HEK293 (cell line): ENCODE data around the gene INTS6L.

Source experiments
- CTCF ChIA-PET: fragments of 350-600 bp; formaldehyde crosslinking; extraction: SDS; loops from one replicate; lab custom pipeline; 2021; ENCODE audit warnings: antibody characterized with exemption; lab: Yijun Ruan, JAX
- POLR2A ChIA-PET: fragments of 300-600 bp; formaldehyde crosslinking; extraction: SDS; loops from one replicate; lab custom pipeline; 2020; ENCODE audit warnings: antibody characterized with exemption, inconsistent platforms; lab: Yijun Ruan, JAX
- H3K27ac ChIP-seq: fragments of 200-500 bp; sonication (Bioruptor generic); 2 replicates; pipeline ENCODE4 v1.5.1; 2014; ENCODE audit warnings: low read depth, low read length, control low read depth, inconsistent platforms; ENCODE audit errors: extremely low read depth
- H3K36me3 ChIP-seq, 2 experiments: fragments of 200-500 bp in 1 of 2; sonication (Bioruptor generic) in 1 of 2; 1 replicate in 1 of 2; 2 replicates in 1 of 2; pipeline ENCODE4 v1.5.1; 2014 to 2017; ENCODE audit warnings: inconsistent platforms in 2 of 2, low read length in 2 of 2; ENCODE audit not compliant: control insufficient read depth in 2 of 2, insufficient read depth in 1 of 2
- H3K4me1 ChIP-seq: fragments of 200-500 bp; sonication (Bioruptor generic); 2 replicates; pipeline ENCODE4 v1.5.1; 2014; ENCODE audit warnings: mild to moderate bottlenecking, low read length, inconsistent platforms; ENCODE audit not compliant: control insufficient read depth, insufficient read depth
- H3K4me3 ChIP-seq: 2 replicates; pipeline ENCODE4 v1.5.1; 2011; ENCODE audit warnings: low read depth, mild to moderate bottlenecking, control low read depth, low read length, moderate library complexity
- H3K9me3 ChIP-seq: fragments of 200-500 bp; sonication (Bioruptor generic); 2 replicates; pipeline ENCODE4 v1.5.1; 2014; ENCODE audit warnings: low read depth, low read length, inconsistent platforms; ENCODE audit not compliant: control insufficient read depth, insufficient read depth
- FEZF1 ChIP-seq: fragments of 450-650 bp; formaldehyde crosslinking; IDR thresholded peaks from 2 replicates; pipeline ENCODE4 v1.5.1; 2016; ENCODE audit warnings: missing biosample characterization, missing genetic modification characterization
- GLIS2 ChIP-seq: fragments of 450-650 bp; formaldehyde crosslinking; IDR thresholded peaks from 2 replicates; pipeline ENCODE4 v1.5.1; 2016; ENCODE audit warnings: missing biosample characterization, missing genetic modification characterization
- SCRT2 ChIP-seq: fragments of 450-650 bp; formaldehyde crosslinking; IDR thresholded peaks from 2 replicates; pipeline ENCODE4 v1.5.1; 2016; ENCODE audit warnings: missing biosample characterization, missing genetic modification characterization
- SP2 ChIP-seq: fragments of 450-650 bp; formaldehyde crosslinking; IDR thresholded peaks from 2 replicates; pipeline ENCODE4 v1.5.1; 2016; ENCODE audit warnings: missing biosample characterization, missing genetic modification characterization
- ZBTB17 ChIP-seq: fragments of 450-650 bp; formaldehyde crosslinking; IDR thresholded peaks from 2 replicates; pipeline ENCODE4 v1.5.1; 2016; ENCODE audit warnings: missing biosample characterization, missing genetic modification characterization
- ZFP3 ChIP-seq: fragments of 450-650 bp; formaldehyde crosslinking; IDR thresholded peaks from 2 replicates; pipeline ENCODE4 v1.5.1; 2016; ENCODE audit warnings: low read depth, missing biosample characterization, missing genetic modification characterization
- ZNF114 ChIP-seq: fragments of 450-650 bp; formaldehyde crosslinking; IDR thresholded peaks from 2 replicates; pipeline ENCODE4 v1.5.0; 2017; ENCODE audit warnings: missing biosample characterization, missing genetic modification characterization
- ZNF138 ChIP-seq: fragments of 450-650 bp; formaldehyde crosslinking; IDR thresholded peaks from 2 replicates; pipeline ENCODE4 v1.5.1; 2016; ENCODE audit warnings: missing biosample characterization, missing genetic modification characterization, borderline replicate concordance
- ZNF140 ChIP-seq: fragments of 450-650 bp; formaldehyde crosslinking; IDR thresholded peaks from 2 replicates; pipeline ENCODE4 v1.5.1; 2016; ENCODE audit warnings: missing biosample characterization, missing genetic modification characterization
- ZNF23 ChIP-seq: fragments of 450-650 bp; formaldehyde crosslinking; IDR thresholded peaks from 2 replicates; pipeline ENCODE4 v1.5.1; 2016; ENCODE audit warnings: missing biosample characterization, missing genetic modification characterization, borderline replicate concordance
- ZNF302 ChIP-seq: fragments of 450-650 bp; formaldehyde crosslinking; IDR thresholded peaks from 2 replicates; pipeline ENCODE4 v1.5.1; 2016; ENCODE audit warnings: missing biosample characterization, missing genetic modification characterization, low read depth
- ZNF311 ChIP-seq: fragments of 450-650 bp; formaldehyde crosslinking; IDR thresholded peaks from 2 replicates; pipeline ENCODE4 v1.5.1; 2017; ENCODE audit warnings: missing biosample characterization, missing genetic modification characterization, borderline replicate concordance
- ZNF510 ChIP-seq: fragments of 450-650 bp; formaldehyde crosslinking; IDR thresholded peaks from 2 replicates; pipeline ENCODE4 v1.5.1; 2018; ENCODE audit warnings: mild to moderate bottlenecking, missing genetic modification characterization, missing biosample characterization; ENCODE audit not compliant: insufficient replicate concordance
- ZNF610 ChIP-seq: fragments of 450-650 bp; formaldehyde crosslinking; IDR thresholded peaks from 2 replicates; pipeline ENCODE4 v1.5.1; 2016; ENCODE audit warnings: missing biosample characterization, missing genetic modification characterization, borderline replicate concordance
- ZNF654 ChIP-seq: fragments of 450-650 bp; formaldehyde crosslinking; IDR thresholded peaks from 2 replicates; pipeline ENCODE4 v1.5.1; 2016; ENCODE audit warnings: low read depth, missing biosample characterization, missing genetic modification characterization
- ZNF843 ChIP-seq: fragments of 450-650 bp; formaldehyde crosslinking; IDR thresholded peaks from 2 replicates; pipeline ENCODE4 v1.5.1; 2016; ENCODE audit warnings: missing biosample characterization, missing genetic modification characterization
- TF ChIP-seq, protein P1 (sequence below): fragments of 450-650 bp; formaldehyde crosslinking; IDR thresholded peaks from 2 replicates; pipeline ENCODE4 v1.5.1; 2016; ENCODE audit warnings: missing biosample characterization, missing genetic modification characterization, borderline replicate concordance
- TF ChIP-seq, protein P2 (sequence below): fragments of 450-650 bp; formaldehyde crosslinking; IDR thresholded peaks from 2 replicates; pipeline ENCODE4 v1.5.1; 2016; ENCODE audit warnings: missing biosample characterization, missing genetic modification characterization
- TF ChIP-seq, protein P3 (sequence below): fragments of 450-650 bp; formaldehyde crosslinking; IDR thresholded peaks from 2 replicates; pipeline ENCODE4 v1.5.1; 2017; ENCODE audit warnings: missing biosample characterization, missing genetic modification characterization
- TF ChIP-seq, protein P4 (sequence below): fragments of 450-650 bp; formaldehyde crosslinking; IDR thresholded peaks from 2 replicates; pipeline ENCODE4 v1.5.1; 2016; ENCODE audit warnings: missing biosample characterization, missing genetic modification characterization
- TF ChIP-seq, protein P5 (sequence below): fragments of 450-650 bp; formaldehyde crosslinking; IDR thresholded peaks from 2 replicates; pipeline ENCODE4 v1.5.1; 2017; ENCODE audit warnings: missing biosample characterization, missing genetic modification characterization
- TF ChIP-seq, protein P6 (sequence below): fragments of 450-650 bp; formaldehyde crosslinking; IDR thresholded peaks from 2 replicates; pipeline ENCODE4 v1.5.1; 2016; ENCODE audit warnings: missing biosample characterization, missing genetic modification characterization

INTS6L gene

DNA sequence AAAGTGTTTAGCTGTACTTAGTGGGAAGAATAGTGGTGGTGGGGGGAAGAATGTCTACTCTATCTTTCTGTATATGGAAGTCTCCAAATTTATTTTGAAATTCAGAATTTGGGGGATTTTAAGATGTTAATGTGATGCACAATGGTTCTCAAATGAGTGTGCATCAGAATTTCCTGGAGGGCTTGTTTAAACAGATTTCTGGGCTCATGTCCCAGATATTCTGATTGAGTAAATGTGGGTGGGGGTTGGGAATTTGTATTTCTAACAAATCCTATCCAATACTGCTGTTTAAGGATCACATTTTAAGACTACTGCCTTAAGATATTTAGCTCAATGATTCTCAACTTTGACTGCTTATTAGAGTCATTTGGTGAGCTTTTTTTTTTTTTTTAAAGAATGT lies 15.1 kb upstream of the INTS6L start (continued):
- TF ChIP-seq ZBTB17 (tag by site-specific recombination) = no peak
- TF ChIP-seq, protein P1, sequence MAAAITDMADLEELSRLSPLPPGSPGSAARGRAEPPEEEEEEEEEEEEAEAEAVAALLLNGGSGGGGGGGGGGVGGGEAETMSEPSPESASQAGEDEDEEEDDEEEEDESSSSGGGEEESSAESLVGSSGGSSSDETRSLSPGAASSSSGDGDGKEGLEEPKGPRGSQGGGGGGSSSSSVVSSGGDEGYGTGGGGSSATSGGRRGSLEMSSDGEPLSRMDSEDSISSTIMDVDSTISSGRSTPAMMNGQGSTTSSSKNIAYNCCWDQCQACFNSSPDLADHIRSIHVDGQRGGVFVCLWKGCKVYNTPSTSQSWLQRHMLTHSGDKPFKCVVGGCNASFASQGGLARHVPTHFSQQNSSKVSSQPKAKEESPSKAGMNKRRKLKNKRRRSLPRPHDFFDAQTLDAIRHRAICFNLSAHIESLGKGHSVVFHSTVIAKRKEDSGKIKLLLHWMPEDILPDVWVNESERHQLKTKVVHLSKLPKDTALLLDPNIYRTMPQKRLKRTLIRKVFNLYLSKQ (tag by site-specific recombination) = no peak
- TF ChIP-seq, protein P2, sequence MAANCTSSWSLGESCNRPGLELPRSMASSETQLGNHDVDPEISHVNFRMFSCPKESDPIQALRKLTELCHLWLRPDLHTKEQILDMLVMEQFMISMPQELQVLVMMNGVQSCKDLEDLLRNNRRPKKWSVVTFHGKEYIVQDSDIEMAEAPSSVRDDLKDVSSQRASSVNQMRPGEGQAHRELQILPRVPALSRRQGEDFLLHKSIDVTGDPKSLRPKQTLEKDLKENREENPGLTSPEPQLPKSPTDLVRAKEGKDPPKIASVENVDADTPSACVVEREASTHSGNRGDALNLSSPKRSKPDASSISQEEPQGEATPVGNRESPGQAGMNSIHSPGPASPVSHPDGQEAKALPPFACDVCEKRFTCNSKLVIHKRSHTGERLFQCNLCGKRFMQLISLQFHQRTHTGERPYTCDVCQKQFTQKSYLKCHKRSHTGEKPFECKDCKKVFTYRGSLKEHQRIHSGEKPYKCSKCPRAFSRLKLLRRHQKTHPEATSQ (tag by site-specific recombination) = no peak
- TF ChIP-seq ZNF140 (tag by site-specific recombination) = no peak
- no peak for TF ChIP-seq ZNF302 (tag by site-specific recombination)
- TF ChIP-seq FEZF1 = no peak
- TF ChIP-seq ZNF610 (tag by site-specific recombination) = no peak

DNA sequence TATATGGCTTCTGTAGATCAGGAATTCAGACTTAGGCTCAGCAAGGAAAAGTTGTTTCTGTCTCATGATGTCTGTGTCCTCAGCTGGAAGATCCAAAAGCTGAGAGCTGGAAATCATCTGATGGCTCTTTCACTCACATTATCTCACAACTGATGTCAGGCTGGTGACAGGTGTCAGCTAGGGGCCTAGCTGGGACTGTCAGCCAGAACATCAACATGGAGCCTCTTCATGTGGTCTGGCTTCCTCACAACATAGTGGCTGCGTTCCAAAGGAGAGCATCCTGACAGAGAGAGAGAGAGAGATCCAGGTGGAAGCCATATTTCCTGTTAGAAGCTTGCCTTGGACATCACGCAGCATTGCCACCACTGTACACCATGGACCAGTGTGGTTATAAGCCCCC lies 10.6 kb upstream of the INTS6L start:
- CTCF ChIA-PET = no interaction called here
- POLR2A ChIA-PET = interaction anchor here (0.6 kb wide), 1 partner anchor 996 kb away, joined by 3 read pairs; no protein-coding TSS in a partner anchor
- Histone ChIP-seq H3K9me3 (no peaks in the 10 kb centered on the region), H3K36me3 (no peaks in the 10 kb centered on the region), H3K4me1 (no peaks in the 10 kb centered on the region)
- TF ChIP-seq SP2 (tag by site-specific recombination) (no peak), SCRT2 (tag by site-specific recombination) (no peak), ZNF114 (no peak), ZFP3 (tag by site-specific recombination) (no peak), ZNF510 (tag by site-specific recombination) (no peak), ZNF843 (no peak), ZNF654 (tag by site-specific recombination) (no peak), ZNF23 (no peak), ZNF140 (tag by site-specific recombination) (no peak), ZNF311 (tag by site-specific recombination) (no peak), ZNF138 (no peak), GLIS2 (no peak)
- TF ChIP-seq, protein P3, sequence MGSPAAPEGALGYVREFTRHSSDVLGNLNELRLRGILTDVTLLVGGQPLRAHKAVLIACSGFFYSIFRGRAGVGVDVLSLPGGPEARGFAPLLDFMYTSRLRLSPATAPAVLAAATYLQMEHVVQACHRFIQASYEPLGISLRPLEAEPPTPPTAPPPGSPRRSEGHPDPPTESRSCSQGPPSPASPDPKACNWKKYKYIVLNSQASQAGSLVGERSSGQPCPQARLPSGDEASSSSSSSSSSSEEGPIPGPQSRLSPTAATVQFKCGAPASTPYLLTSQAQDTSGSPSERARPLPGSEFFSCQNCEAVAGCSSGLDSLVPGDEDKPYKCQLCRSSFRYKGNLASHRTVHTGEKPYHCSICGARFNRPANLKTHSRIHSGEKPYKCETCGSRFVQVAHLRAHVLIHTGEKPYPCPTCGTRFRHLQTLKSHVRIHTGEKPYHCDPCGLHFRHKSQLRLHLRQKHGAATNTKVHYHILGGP (tag by site-specific recombination) = no peak
- TF ChIP-seq, protein P4, sequence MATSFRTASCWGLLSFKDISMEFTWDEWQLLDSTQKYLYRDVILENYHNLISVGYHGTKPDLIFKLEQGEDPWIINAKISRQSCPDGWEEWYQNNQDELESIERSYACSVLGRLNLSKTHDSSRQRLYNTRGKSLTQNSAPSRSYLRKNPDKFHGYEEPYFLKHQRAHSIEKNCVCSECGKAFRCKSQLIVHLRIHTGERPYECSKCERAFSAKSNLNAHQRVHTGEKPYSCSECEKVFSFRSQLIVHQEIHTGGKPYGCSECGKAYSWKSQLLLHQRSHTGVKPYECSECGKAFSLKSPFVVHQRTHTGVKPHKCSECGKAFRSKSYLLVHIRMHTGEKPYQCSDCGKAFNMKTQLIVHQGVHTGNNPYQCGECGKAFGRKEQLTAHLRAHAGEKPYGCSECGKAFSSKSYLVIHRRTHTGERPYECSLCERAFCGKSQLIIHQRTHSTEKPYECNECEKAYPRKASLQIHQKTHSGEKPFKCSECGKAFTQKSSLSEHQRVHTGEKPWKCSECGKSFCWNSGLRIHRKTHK = no peak
- TF ChIP-seq, protein P5, sequence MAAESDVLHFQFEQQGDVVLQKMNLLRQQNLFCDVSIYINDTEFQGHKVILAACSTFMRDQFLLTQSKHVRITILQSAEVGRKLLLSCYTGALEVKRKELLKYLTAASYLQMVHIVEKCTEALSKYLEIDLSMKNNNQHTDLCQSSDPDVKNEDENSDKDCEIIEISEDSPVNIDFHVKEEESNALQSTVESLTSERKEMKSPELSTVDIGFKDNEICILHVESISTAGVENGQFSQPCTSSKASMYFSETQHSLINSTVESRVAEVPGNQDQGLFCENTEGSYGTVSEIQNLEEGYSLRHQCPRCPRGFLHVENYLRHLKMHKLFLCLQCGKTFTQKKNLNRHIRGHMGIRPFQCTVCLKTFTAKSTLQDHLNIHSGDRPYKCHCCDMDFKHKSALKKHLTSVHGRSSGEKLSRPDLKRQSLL (tag by site-specific recombination) = no peak
- TF ChIP-seq, protein P6, sequence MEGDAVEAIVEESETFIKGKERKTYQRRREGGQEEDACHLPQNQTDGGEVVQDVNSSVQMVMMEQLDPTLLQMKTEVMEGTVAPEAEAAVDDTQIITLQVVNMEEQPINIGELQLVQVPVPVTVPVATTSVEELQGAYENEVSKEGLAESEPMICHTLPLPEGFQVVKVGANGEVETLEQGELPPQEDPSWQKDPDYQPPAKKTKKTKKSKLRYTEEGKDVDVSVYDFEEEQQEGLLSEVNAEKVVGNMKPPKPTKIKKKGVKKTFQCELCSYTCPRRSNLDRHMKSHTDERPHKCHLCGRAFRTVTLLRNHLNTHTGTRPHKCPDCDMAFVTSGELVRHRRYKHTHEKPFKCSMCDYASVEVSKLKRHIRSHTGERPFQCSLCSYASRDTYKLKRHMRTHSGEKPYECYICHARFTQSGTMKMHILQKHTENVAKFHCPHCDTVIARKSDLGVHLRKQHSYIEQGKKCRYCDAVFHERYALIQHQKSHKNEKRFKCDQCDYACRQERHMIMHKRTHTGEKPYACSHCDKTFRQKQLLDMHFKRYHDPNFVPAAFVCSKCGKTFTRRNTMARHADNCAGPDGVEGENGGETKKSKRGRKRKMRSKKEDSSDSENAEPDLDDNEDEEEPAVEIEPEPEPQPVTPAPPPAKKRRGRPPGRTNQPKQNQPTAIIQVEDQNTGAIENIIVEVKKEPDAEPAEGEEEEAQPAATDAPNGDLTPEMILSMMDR (tag by site-specific recombination) = no peak
- TF ChIP-seq, all 188 proteins: peak for 0
- no peak overlapping the region for H3K27ac ChIP-seq
- no peak overlapping the region for H3K4me3 ChIP-seq
